Naive thymus-derived CD8-positive, alpha-beta T cell (primary cell): ENCODE data around the gene ZNF425. TPM values are rescaled to one million over a fixed set of nuclear protein-coding genes. Genes with fewer than 3 reads are reported as not detected.

Experiments
- ATAC-seq, 2 donors: fragments of 150-1000 bp; cut with Tn5 transposase in 1 of 2; sonication (Bioruptor Pico), chemical (Tn5 transposase) in 1 of 2; 1 replicate in 1 of 2; 2 replicates in 1 of 2; pipeline ENCODE4 v1.10.0; 2021; ENCODE audit warnings: mild to moderate bottlenecking in 2 of 2, moderate library complexity in 2 of 2
- POLR2A ChIA-PET: fragments of 350-600 bp; sonication (Branson Sonifier 250); formaldehyde crosslinking; loops from one replicate; lab custom pipeline; 2021; ENCODE audit warnings: antibody characterized with exemption; lab: Charles Lee
- DNase-seq, 10 donors: peaks; one replicate each; pipeline versions ENCODE4 v3.0.0 to v3.0.0-alpha.2; 2020 to 2022
- H3K27ac Mint-ChIP-seq, 10 donors: one replicate each; pipeline ENCODE4 v1.8.0; 2020 to 2022; ENCODE audit warnings: mild to moderate bottlenecking in 10 of 10, mixed read lengths in 10 of 10, moderate library complexity in 4 of 10, inconsistent platforms in 1 of 10
- H3K27me3 Mint-ChIP-seq, 5 donors: one replicate each; pipeline ENCODE4 v1.8.0; 2021 to 2022; ENCODE audit warnings: mixed read lengths in 5 of 5
- H3K36me3 Mint-ChIP-seq, 3 donors: one replicate each; pipeline ENCODE4 v1.8.0; 2020 to 2022; ENCODE audit warnings: mixed read lengths in 3 of 3, mild to moderate bottlenecking in 2 of 3, inconsistent platforms in 1 of 3
- H3K4me1 Mint-ChIP-seq, 4 donors: one replicate each; pipeline ENCODE4 v1.8.0; 2021 to 2022; ENCODE audit warnings: mixed read lengths in 4 of 4
- H3K4me3 Mint-ChIP-seq, 10 donors: one replicate each; pipeline ENCODE4 v1.8.0; 2020 to 2022; ENCODE audit warnings: mild to moderate bottlenecking in 10 of 10, mixed read lengths in 10 of 10, moderate library complexity in 6 of 10, inconsistent platforms in 1 of 10
- H3K9me3 Mint-ChIP-seq, 9 donors: one replicate each; pipeline ENCODE4 v1.8.0; 2020 to 2022; ENCODE audit warnings: mixed read lengths in 9 of 9, mild to moderate bottlenecking in 3 of 9, inconsistent platforms in 1 of 9, moderate library complexity in 1 of 9
- polyA plus RNA-seq, 3 donors: library from polyadenylated mRNA; unstranded; fragments of 300-500 nt; fragmentation: Illumina TruSeq; gene quantifications; one replicate each; pipeline ENCODE4 v1.2.3, GENCODE V29; 2021
- total RNA-seq, 8 experiments: library from RNA in 2 of 8; stranded (reverse) in 2 of 8; gene quantifications; one replicate each; pipeline ENCODE4 v1.2.3 and lab custom pipeline; 2021 to 2026

Gene ZNF425
- total RNA-seq, result 1 to 10 TPM; 2.7 to 3.8 TPM
- polyA plus RNA-seq, result 1 to 10 TPM in 2 of 3 donors, under 1 TPM in 1; 0.65 to 1.8 (median 1.0) TPM
- total RNA-seq (lab: John Stamatoyannopoulos, UW), result 0.49 to 6.5 (median 1.3) reads per million in 6 experiments

DNA sequence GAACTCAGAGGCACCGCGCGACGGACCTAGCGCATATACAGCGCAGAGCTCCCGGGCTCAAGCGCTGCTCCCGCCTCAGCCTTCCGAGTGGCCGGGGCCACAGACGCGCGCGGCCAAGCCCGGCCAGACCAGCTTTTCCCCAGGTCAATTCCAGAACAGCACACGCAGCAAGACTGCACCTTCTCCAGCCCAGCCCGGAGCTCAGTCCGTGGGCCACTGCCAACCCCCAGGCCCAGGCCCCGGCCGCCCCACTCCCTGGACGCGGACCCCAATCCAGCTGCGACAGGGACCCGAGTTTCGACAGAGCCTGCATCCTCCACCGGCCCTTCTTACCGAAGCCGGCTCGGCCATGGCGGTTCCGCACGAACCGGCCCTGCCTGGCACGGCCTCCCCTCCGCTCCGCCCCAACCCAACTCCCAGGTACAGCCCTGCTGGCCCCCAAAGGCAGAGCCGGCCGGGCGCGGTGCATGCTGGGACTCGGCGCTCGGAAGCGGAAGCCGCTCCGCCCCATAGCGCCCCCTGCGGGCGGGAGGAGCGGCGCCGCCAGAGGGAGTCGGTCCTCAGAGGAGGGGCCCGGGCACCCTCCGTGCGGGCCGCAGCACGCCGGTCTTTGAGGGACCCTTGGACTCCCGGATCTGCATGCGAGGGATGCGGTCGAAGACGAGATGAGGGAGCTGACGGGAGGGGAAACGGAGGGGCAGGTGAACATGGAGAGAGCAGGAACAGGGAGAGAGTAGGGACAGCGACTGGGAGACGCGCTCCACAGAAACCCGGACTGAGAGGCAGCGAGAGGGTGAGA is at the start of gene ZNF425:
ZNF425 (minus strand) TSS at position 462 of the 799 bp plus-strand sequence; CDS start at position 351, 111 bp downstream.
- POLR2A ChIA-PET, result interaction anchor here (0.6 to 5.1 kb wide), 12 partner anchors 9 to 185 kb away, joined by 3 to 98 read pairs (median 4); partner anchors contain the start of genes ZNF282, ZNF398, ZNF783 and ZNF786
- H3K27me3 Mint-ChIP-seq, result no peaks in the 10 kb centered on the region
- H3K27ac Mint-ChIP-seq, result peak within 1 kb of the TSS; percentile 92 to 100 (median 98)
- peaks cover 0 to 9% (median 7%) of the 10 kb centered on the region in 9 donors for H3K9me3 Mint-ChIP-seq
- ATAC-seq, result peak; percentile 85 to 86
- peaks cover 7 to 15% (median 9%) of the 10 kb centered on the region in 3 donors for H3K36me3 Mint-ChIP-seq
- peak within 1 kb of the TSS; percentile 89 to 100 (median 99) for H3K4me3 Mint-ChIP-seq
- H3K4me1 Mint-ChIP-seq, result peaks cover 21 to 38% (median 25%) of the 10 kb centered on the region in 4 donors
- peak; percentile 87 to 99 (median 93) for DNase-seq

DNA sequence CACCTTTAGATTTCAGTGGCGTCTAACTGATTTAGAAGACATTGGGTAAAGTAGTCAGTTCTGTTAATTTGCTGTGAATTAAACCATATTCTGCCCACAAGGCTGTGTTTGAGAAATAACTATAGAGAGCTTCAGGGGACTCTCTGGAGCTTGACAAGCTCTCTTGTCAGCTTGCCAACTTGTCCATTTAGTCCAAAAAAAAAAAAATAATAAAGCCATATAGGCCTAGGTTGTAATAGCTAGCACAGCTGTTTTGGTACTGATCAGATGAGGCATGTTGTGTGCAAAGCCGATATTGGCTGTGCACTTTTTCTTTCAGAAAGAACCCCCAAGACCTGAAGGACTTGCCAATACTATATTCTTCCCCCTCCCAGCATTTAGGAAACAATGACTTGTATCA is 49.0 kb upstream of the ZNF425 start:
- Mint-ChIP-seq H3K36me3 (peaks cover 0 to 80% (median 24%) of the 10 kb centered on the region in 3 donors), H3K27me3 (no peaks in the 10 kb centered on the region), H3K27ac (no peak overlapping the region), H3K9me3 (no peaks in the 10 kb centered on the region), H3K4me1 (peaks cover 0 to 4% (median 1%) of the 10 kb centered on the region in 4 donors), H3K4me3 (no peak overlapping the region)
- no peak for DNase-seq
- ATAC-seq, result no peak
- POLR2A ChIA-PET, result interaction anchor here (1.2 kb wide), 1 partner anchor 11 kb away, joined by 3 read pairs; no protein-coding TSS in a partner anchor

DNA sequence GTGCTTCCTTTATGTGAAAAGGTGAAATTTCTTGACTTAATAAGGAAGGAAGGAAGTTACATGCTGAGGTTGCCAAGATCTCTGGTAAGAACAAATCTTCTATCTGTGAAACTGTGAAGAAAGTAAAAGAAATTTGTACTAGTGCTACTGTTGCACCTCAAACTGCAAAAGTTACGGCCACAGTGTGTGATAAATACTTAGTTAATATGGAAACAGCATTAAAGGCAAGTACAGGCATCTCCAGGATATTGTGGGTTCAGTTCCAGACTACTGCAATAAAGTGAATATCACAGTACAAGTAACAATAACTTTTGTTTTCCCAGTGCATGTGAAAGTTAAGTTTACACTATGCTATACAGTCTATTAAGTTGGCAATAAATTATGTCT is 46.4 kb upstream of the ZNF425 start:
- H3K27ac Mint-ChIP-seq, result no peak overlapping the region
- ATAC-seq (no peak), DNase-seq (no peak)
- no peaks in the 10 kb centered on the region for H3K27me3 Mint-ChIP-seq
- no peaks in the 10 kb centered on the region for H3K9me3 Mint-ChIP-seq
- H3K4me1 Mint-ChIP-seq, result peaks cover 0 to 4% (median 0%) of the 10 kb centered on the region in 4 donors
- POLR2A ChIA-PET, result no interaction called here
- peaks cover 0 to 81% (median 13%) of the 10 kb centered on the region in 3 donors for H3K36me3 Mint-ChIP-seq
- H3K4me3 Mint-ChIP-seq, result no peak overlapping the region

DNA sequence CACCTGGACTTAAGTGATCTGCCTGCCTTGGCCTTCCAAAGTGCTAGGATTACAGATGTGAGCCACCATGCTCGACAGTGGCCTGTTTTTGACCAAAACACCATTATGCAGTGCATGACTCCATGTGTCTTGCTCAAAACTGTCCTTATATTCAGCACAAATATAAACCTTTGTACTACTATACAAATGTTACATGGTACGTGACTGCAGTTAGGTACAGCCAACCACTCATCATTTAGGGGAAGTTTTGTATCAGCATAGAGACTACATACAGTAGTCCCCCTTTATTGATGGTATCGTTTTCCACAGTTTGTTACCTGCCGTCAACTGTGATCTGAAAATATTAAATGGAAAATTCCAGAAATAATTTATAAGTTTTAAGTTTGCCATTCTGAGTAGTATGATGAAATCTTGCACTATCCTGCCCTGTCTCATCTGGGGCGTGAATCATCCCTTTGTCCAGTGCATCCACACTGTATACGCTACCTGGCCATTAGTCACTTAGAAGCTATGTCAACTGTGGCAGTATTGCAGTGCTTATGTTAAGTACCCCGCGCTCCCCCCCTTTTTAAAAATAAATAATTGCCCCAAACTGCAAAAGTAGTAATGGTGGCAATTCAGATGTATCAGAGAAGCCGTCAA is 45.9 kb upstream of the ZNF425 start:
- H3K4me3 Mint-ChIP-seq, result no peak overlapping the region
- H3K4me1 Mint-ChIP-seq, result peaks cover 0 to 4% (median 0%) of the 10 kb centered on the region in 4 donors
- no peaks in the 10 kb centered on the region for H3K9me3 Mint-ChIP-seq
- DNase-seq, result no peak
- no peak overlapping the region for H3K27ac Mint-ChIP-seq
- POLR2A ChIA-PET, result no interaction called here
- peaks cover 0 to 81% (median 12%) of the 10 kb centered on the region in 3 donors for H3K36me3 Mint-ChIP-seq
- no peak for ATAC-seq
- no peaks in the 10 kb centered on the region for H3K27me3 Mint-ChIP-seq

- Mint-ChIP-seq H3K27me3 (no peaks in the 10 kb centered on the region), H3K36me3 (peaks cover 0 to 81% (median 2%) of the 10 kb centered on the region in 3 donors), H3K4me3 (no peak overlapping the region), H3K9me3 (no peaks in the 10 kb centered on the region), H3K4me1 (peaks cover 0 to 3% (median 0%) of the 10 kb centered on the region in 4 donors), H3K27ac (peak overlapping the region in 1 of 10 donors; percentile 66)
- ATAC-seq, result no peak
- POLR2A ChIA-PET, result no interaction called here
- no peak for DNase-seq
These were observed 40.7 kb upstream of the ZNF425 start for GRCh38 chr7:149166630-149167352.

- H3K9me3 Mint-ChIP-seq, result no peaks in the 10 kb centered on the region
- H3K4me1 Mint-ChIP-seq, result peaks cover 0 to 8% (median 4%) of the 10 kb centered on the region in 4 donors
- POLR2A ChIA-PET, result no interaction called here
- H3K27me3 Mint-ChIP-seq, result no peaks in the 10 kb centered on the region
- no peak for DNase-seq
- H3K27ac Mint-ChIP-seq, result peak overlapping the region in 3 of 10 donors; percentile 66 to 86 (median 77)
- ATAC-seq, result no peak
- H3K36me3 Mint-ChIP-seq, result peaks cover 0 to 81% (median 2%) of the 10 kb centered on the region in 3 donors
- H3K4me3 Mint-ChIP-seq, result no peak overlapping the region
These were observed 40.0 kb upstream of the ZNF425 start for GRCh38 chr7:149166142-149166541.

DNA sequence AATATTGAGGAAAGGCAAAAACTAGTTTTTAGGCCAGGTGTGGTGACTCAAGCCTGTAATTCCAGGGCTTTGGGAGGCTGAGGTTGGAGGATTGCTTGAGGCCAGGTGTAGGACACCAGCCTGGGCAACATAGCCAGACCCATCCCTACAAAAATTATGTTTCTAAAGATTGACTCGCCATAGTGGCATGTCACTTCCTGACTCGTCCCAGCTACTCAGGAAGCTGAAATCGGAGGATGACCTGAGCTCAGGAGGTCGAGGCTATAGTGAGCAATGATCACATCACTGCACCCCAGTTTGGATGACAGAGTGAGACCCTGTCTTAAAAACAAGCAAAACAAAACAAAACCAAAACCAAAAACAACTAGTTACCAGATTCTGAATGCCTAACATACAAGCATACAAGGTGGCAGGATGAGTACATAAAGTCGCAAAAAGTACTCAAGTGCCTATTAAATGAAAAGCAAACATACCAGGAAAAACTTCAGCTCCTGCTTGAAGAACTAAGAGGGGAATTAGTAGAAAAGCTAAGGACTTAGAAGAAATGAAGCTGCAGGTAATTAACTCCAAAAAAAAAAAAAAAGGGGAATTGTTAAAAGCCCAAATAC is 35.2 kb upstream of the ZNF425 start:
- Mint-ChIP-seq H3K36me3 (peaks cover 5 to 71% (median 10%) of the 10 kb centered on the region in 3 donors), H3K27me3 (no peaks in the 10 kb centered on the region), H3K4me1 (peaks cover 3 to 27% (median 13%) of the 10 kb centered on the region in 4 donors), H3K27ac (peak overlapping the region in 9 of 10 donors; percentile 14 to 73 (median 40)), H3K9me3 (no peaks in the 10 kb centered on the region), H3K4me3 (no peak overlapping the region)
- POLR2A ChIA-PET, result interaction anchor here (0.6 kb wide), 1 partner anchor 72 kb away, joined by 4 read pairs; no protein-coding TSS in a partner anchor
- DNase-seq (no peak), ATAC-seq (no peak)

DNA sequence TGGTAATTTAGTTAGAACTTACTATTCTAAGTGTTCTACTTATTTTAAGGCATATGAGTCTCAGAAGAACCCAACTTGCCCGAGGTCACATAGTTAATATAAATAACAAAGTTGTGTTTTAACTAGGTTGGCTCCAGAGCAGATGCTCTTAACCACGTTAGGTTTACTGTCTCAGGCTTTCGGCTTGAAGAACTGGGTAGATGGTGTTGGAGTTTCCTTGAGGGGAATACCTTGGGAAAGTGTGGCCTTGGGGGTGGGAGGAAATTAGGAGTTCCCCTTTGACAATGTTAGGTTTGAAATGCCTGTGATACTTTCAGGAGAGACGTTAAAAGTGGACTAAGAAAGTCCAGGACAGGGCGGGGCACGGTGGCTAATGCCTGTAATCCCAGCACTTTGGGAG is 30.8 kb upstream of the ZNF425 start:
- Mint-ChIP-seq H3K36me3 (peaks cover 5 to 71% (median 16%) of the 10 kb centered on the region in 3 donors), H3K9me3 (no peaks in the 10 kb centered on the region), H3K4me3 (no peak overlapping the region), H3K4me1 (peaks cover 12 to 36% (median 27%) of the 10 kb centered on the region in 4 donors), H3K27me3 (no peaks in the 10 kb centered on the region), H3K27ac (peak overlapping the region in 1 of 10 donors; percentile 23)
- ATAC-seq (no peak), DNase-seq (no peak)
- POLR2A ChIA-PET, result interaction anchor here (0.6 kb wide), 1 partner anchor 8 kb away, joined by 4 read pairs; no protein-coding TSS in a partner anchor

DNA sequence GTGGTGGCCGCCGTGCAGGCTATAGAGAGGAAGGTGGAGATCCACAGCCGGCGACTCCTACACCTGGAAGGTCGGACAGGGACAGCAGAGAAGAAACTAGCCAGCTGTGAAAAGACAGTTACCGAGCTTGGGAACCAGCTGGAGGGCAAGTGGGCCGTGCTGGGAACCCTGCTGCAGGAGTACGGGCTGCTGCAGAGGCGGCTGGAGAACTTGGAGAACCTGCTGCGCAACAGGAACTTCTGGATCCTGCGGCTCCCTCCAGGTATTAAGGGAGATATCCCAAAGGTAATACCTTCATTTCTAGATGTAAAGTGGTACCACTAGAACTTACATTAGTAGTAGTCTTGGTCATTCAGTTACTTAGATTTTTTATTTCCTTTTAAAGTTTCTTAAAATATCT is 27.9 kb upstream of the ZNF425 start:
- peaks cover 19 to 45% (median 35%) of the 10 kb centered on the region in 4 donors for H3K4me1 Mint-ChIP-seq
- peak overlapping the region in 1 of 10 donors; percentile 49 for H3K27ac Mint-ChIP-seq
- H3K4me3 Mint-ChIP-seq, result no peak overlapping the region
- POLR2A ChIA-PET, result interaction anchor here (0.7 kb wide), 1 partner anchor 289 kb away, joined by 3 read pairs; no protein-coding TSS in a partner anchor
- H3K9me3 Mint-ChIP-seq, result no peaks in the 10 kb centered on the region
- peaks cover 5 to 59% (median 16%) of the 10 kb centered on the region in 3 donors for H3K36me3 Mint-ChIP-seq
- no peak for ATAC-seq
- no peaks in the 10 kb centered on the region for H3K27me3 Mint-ChIP-seq
- DNase-seq, result no peak

DNA sequence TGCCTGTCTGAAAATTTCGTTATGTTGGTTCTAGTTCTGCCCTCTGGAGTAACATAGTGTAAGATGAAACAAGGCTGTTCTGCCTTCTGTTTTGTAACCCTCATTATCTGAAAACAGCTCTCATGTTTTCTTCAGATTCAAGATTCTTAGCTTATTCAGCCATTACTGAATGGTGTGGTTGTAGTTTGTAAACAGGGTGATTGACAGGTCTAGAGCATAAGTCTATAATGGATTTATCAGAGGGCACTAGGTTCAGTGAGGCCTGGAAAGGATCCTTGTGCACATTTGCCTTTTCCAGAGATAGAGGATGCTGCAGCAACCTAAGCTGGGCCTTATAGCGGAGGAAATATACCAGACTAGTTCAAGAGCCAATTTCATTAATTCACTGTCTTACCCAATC is 27.2 kb upstream of the ZNF425 start:
- Mint-ChIP-seq H3K4me1 (peaks cover 21 to 48% (median 38%) of the 10 kb centered on the region in 4 donors), H3K27ac (no peak overlapping the region), H3K4me3 (no peak overlapping the region), H3K27me3 (no peaks in the 10 kb centered on the region), H3K9me3 (no peaks in the 10 kb centered on the region), H3K36me3 (peaks cover 4 to 57% (median 16%) of the 10 kb centered on the region in 3 donors)
- DNase-seq, result no peak
- POLR2A ChIA-PET, result no interaction called here
- no peak for ATAC-seq

- peak overlapping the region in 1 of 10 donors; percentile 28 for H3K4me3 Mint-ChIP-seq
- DNase-seq (no peak), ATAC-seq (no peak)
- peaks cover 0 to 37% (median 7%) of the 10 kb centered on the region in 3 donors for H3K36me3 Mint-ChIP-seq
- peak overlapping the region in 2 of 10 donors; percentile 12 to 53 for H3K27ac Mint-ChIP-seq
- POLR2A ChIA-PET, result interaction anchor here (0.6 to 0.9 kb wide), 2 partner anchors 22 to 163 kb away, joined by 3 read pairs; no protein-coding TSS in a partner anchor
- H3K9me3 Mint-ChIP-seq, result no peaks in the 10 kb centered on the region
- H3K27me3 Mint-ChIP-seq, result no peaks in the 10 kb centered on the region
- peaks cover 20 to 44% (median 38%) of the 10 kb centered on the region in 4 donors for H3K4me1 Mint-ChIP-seq
These were observed 24.9 kb upstream of the ZNF425 start for GRCh38 chr7:149150981-149151380.
